ENCODE results near the gene PTEN.

DNA sequence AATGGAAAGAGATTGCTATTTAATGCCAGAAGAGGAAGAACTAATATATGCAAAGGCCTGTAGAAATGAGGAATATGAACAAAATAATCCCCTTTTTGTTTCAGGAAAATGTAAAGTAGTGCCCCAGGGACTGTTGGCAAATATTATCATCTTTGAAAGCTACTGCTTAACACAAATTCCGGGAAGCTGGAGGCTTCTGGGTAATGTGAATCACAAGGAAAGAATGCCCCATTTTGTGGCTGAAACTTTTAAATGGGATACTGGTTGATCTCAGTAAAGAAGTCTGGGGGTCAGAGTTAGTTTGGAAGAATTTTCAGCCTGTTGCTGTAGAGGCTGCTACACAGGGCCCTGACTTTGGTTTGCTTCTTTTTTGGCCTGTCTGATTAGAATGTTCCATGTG, 141.0 kb downstream of the PTEN start:
- TF ChIP-seq, protein P1, sequence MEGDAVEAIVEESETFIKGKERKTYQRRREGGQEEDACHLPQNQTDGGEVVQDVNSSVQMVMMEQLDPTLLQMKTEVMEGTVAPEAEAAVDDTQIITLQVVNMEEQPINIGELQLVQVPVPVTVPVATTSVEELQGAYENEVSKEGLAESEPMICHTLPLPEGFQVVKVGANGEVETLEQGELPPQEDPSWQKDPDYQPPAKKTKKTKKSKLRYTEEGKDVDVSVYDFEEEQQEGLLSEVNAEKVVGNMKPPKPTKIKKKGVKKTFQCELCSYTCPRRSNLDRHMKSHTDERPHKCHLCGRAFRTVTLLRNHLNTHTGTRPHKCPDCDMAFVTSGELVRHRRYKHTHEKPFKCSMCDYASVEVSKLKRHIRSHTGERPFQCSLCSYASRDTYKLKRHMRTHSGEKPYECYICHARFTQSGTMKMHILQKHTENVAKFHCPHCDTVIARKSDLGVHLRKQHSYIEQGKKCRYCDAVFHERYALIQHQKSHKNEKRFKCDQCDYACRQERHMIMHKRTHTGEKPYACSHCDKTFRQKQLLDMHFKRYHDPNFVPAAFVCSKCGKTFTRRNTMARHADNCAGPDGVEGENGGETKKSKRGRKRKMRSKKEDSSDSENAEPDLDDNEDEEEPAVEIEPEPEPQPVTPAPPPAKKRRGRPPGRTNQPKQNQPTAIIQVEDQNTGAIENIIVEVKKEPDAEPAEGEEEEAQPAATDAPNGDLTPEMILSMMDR (conservative IDR thresholded peaks at IDR 0.05 in 1 of 2, IDR thresholded peaks at IDR 0.05 in 1 of 2; ENCODE audit: extremely low read depth in 1 of 2, insufficient read depth in 1 of 2, low read depth in 1 of 2, low read length in 2 of 2) = no peak
- TF ChIP-seq EZH2 (IDR thresholded peaks at IDR 0.05; ENCODE audit: borderline replicate concordance, low read length) = no peak

Measured in mammary epithelial cell (primary cell).